Measurements from ENCODE around the gene KIF5C.

KIF5C gene

DNA sequence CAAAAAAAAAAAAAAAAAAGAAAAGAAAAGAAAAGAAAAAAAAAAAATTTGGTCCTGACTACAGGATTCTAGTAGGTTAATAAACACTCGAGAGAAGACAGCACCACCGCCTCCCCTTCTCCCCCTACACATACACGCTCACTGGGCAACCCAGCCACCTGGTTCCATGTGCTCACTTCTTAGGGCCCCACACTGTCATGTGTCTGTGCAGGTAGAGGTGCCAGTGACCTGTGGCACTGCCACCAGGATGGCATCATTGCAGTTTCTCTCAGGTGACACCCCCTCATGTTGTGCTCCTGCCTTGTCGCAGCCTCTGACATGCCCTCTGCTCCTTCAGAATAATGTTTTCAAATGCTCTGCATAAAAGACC lies 123.8 kb downstream of the KIF5C start:
- peak overlapping the region; percentile 40 for H3K27ac ChIP-seq (replicated peaks; ENCODE audit: low read length)
- no peak overlapping the region for H4K91ac ChIP-seq (ENCODE audit: low read depth, low read length, poor library complexity)
- H3K18ac ChIP-seq (ENCODE audit: low read length), result no peak overlapping the region
- H3K4ac ChIP-seq (ENCODE audit: low read length), result no peak overlapping the region
- no peak overlapping the region for H3K14ac ChIP-seq (ENCODE audit: low read length)
- no peak overlapping the region for H3K23ac ChIP-seq (ENCODE audit: low read depth, low read length, poor library complexity)
- no peak overlapping the region for H2BK15ac ChIP-seq (ENCODE audit: low read length)
- no peak overlapping the region for H4K8ac ChIP-seq (ENCODE audit: low read depth, low read length)
- H2AK5ac ChIP-seq (ENCODE audit: low read depth, low read length), result no peak overlapping the region
- no peaks in the 10 kb centered on the region for H3K27me3 ChIP-seq (ENCODE audit: control insufficient read depth in 3 of 3, insufficient read depth in 3 of 3, low read depth in 1 of 3, low read length in 3 of 3)
- no peak for DNase-seq (ENCODE audit: low spot score)
- H2BK5ac ChIP-seq (ENCODE audit: low read length), result no peak overlapping the region
- H3K4me2 ChIP-seq (ENCODE audit: insufficient read depth, low read length, poor library complexity, severe bottlenecking), result no peak overlapping the region
- no peak overlapping the region for H2BK12ac ChIP-seq (ENCODE audit: low read length)
- WGBS, 2 donors (ENCODE audit: extremely low coverage in 2 of 2, insufficient read length in 2 of 2, insufficient replicate concordance in 1 of 2), result no CpG with 5 or more reads among the region's 4 CpGs
- no peak overlapping the region for H3K4me3 ChIP-seq (ENCODE audit: low read length in 2 of 2)
- H2AFZ ChIP-seq (ENCODE audit: low read length), result no peak overlapping the region
- H2BK120ac ChIP-seq (ENCODE audit: low read depth, low read length), result no peak overlapping the region
- H3K9ac ChIP-seq (ENCODE audit: low read depth, low read length, poor library complexity), result peak overlapping the region; percentile 24
- H3K4me1 ChIP-seq (ENCODE audit: control insufficient read depth in 2 of 2, insufficient read depth in 1 of 2, low read depth in 1 of 2, low read length in 2 of 2), result peaks cover 0 to 10% of the 10 kb centered on the region in 2 donors
- peaks cover 16 to 17% of the 10 kb centered on the region in 2 donors for H3K9me3 ChIP-seq (replicated peaks in 1 of 2; ENCODE audit: control insufficient read depth in 2 of 2, insufficient read depth in 1 of 2, low read depth in 1 of 2, low read length in 2 of 2)
- H3K79me1 ChIP-seq (ENCODE audit: low read depth, low read length), result no peaks in the 10 kb centered on the region
- peaks cover 49 to 95% of the 10 kb centered on the region in 2 donors for H3K36me3 ChIP-seq (replicated peaks in 1 of 2; ENCODE audit: control insufficient read depth in 2 of 2, insufficient read depth in 2 of 2, low read length in 2 of 2)

DNA sequence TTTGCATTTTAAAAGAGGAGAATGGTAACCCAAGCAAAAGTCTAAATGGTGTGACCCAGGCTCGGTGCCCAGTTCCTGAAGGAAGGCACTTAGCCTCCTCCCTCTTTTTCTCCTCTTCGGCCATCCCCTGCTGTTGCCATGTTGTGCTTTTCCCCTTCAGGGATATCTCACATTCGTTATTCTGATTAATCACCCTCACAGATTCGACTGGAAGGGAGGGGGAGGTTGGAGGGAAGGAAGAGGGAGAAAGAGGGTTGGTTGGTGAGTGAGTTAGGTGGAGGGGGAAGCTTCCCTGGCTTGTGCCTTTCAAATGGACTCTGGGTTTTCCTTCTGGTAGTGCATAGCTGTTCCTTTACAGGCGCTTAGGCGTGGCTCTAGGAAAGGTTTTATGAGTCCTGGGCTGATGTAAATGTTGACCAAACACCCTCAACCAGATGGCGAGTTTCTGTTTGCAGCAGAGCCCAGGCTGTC lies 124.5 kb downstream of the KIF5C start:
- no peak overlapping the region for H3K18ac ChIP-seq (ENCODE audit: low read length)
- peaks cover 0 to 10% of the 10 kb centered on the region in 2 donors for H3K4me1 ChIP-seq (ENCODE audit: control insufficient read depth in 2 of 2, insufficient read depth in 1 of 2, low read depth in 1 of 2, low read length in 2 of 2)
- no peaks in the 10 kb centered on the region for H3K27me3 ChIP-seq (ENCODE audit: control insufficient read depth in 3 of 3, insufficient read depth in 3 of 3, low read depth in 1 of 3, low read length in 3 of 3)
- H3K4me3 ChIP-seq (ENCODE audit: low read length in 2 of 2), result no peak overlapping the region
- no peak overlapping the region for H2BK15ac ChIP-seq (ENCODE audit: low read length)
- no peak overlapping the region for H2AFZ ChIP-seq (ENCODE audit: low read length)
- H3K9ac ChIP-seq (ENCODE audit: low read depth, low read length, poor library complexity), result no peak overlapping the region
- H3K14ac ChIP-seq (ENCODE audit: low read length), result no peak overlapping the region
- H2BK12ac ChIP-seq (ENCODE audit: low read length), result no peak overlapping the region
- no peaks in the 10 kb centered on the region for H3K79me1 ChIP-seq (ENCODE audit: low read depth, low read length)
- no CpG with 5 or more reads among the region's 7 CpGs for WGBS, 2 donors (ENCODE audit: extremely low coverage in 2 of 2, insufficient read length in 2 of 2, insufficient replicate concordance in 1 of 2)
- H2BK120ac ChIP-seq (ENCODE audit: low read depth, low read length), result no peak overlapping the region
- H3K23ac ChIP-seq (ENCODE audit: low read depth, low read length, poor library complexity), result no peak overlapping the region
- H3K4me2 ChIP-seq (ENCODE audit: insufficient read depth, low read length, poor library complexity, severe bottlenecking), result no peak overlapping the region
- H3K4ac ChIP-seq (ENCODE audit: low read length), result no peak overlapping the region
- H3K36me3 ChIP-seq (replicated peaks in 1 of 2; ENCODE audit: control insufficient read depth in 2 of 2, insufficient read depth in 2 of 2, low read length in 2 of 2), result peaks cover 46 to 95% of the 10 kb centered on the region in 2 donors
- H2BK5ac ChIP-seq (ENCODE audit: low read length), result no peak overlapping the region
- peaks cover 16 to 17% of the 10 kb centered on the region in 2 donors for H3K9me3 ChIP-seq (replicated peaks in 1 of 2; ENCODE audit: control insufficient read depth in 2 of 2, insufficient read depth in 1 of 2, low read depth in 1 of 2, low read length in 2 of 2)
- H4K8ac ChIP-seq (ENCODE audit: low read depth, low read length), result no peak overlapping the region
- H4K91ac ChIP-seq (ENCODE audit: low read depth, low read length, poor library complexity), result no peak overlapping the region
- no peak overlapping the region for H3K27ac ChIP-seq (replicated peaks; ENCODE audit: low read length)
- no peak overlapping the region for H2AK5ac ChIP-seq (ENCODE audit: low read depth, low read length)
- no peak for DNase-seq (ENCODE audit: low spot score)

DNA sequence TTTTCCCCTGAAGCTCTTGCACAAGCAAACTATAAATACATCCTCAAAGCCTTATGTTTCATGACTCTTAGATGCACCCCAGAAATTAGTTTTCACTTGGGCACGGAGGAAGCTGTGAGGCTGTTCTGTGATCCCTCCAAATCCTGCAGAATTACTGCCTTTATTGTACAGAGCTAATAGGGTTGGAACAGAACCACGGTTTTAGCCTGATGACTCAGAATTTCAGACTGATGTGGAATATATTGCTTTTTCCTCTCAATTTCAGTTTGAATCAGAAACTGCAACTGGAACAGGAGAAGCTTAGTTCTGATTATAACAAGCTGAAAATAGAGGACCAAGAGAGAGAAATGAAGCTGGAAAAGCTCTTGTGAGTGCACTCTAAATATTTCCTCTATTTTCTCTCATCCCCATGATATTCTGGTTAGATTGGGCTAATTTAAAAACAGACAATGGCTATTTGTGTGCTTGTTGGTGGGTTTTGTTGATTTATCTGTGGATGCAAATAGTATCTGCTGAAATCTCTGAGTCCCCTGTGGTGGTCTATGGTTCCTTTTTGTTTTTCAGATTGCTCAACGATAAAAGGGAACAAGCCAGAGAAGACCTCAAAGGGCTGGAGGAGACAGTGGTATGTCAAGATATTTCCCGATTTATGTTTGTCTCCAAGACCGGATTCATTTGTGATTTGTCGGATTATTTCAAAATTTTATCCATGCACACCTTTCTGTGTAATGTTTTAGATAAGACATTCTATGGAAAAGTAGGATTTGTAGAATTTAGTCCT lies 125.3 kb downstream of the KIF5C start:
- Histone ChIP-seq H3K4me1 (ENCODE audit: control insufficient read depth in 2 of 2, insufficient read depth in 1 of 2, low read depth in 1 of 2, low read length in 2 of 2) (peaks cover 0 to 10% of the 10 kb centered on the region in 2 donors), H3K23ac (ENCODE audit: low read depth, low read length, poor library complexity) (no peak overlapping the region), H3K14ac (ENCODE audit: low read length) (no peak overlapping the region), H3K27ac (replicated peaks; ENCODE audit: low read length) (no peak overlapping the region), H3K9ac (ENCODE audit: low read depth, low read length, poor library complexity) (no peak overlapping the region), H2AK5ac (ENCODE audit: low read depth, low read length) (no peak overlapping the region), H4K91ac (ENCODE audit: low read depth, low read length, poor library complexity) (no peak overlapping the region), H2BK12ac (ENCODE audit: low read length) (no peak overlapping the region), H3K4me3 (ENCODE audit: low read length in 2 of 2) (no peak overlapping the region), H3K4ac (ENCODE audit: low read length) (no peak overlapping the region), H3K18ac (ENCODE audit: low read length) (no peak overlapping the region), H3K27me3 (ENCODE audit: control insufficient read depth in 3 of 3, insufficient read depth in 3 of 3, low read depth in 1 of 3, low read length in 3 of 3) (no peaks in the 10 kb centered on the region), H3K36me3 (replicated peaks in 1 of 2; ENCODE audit: control insufficient read depth in 2 of 2, insufficient read depth in 2 of 2, low read length in 2 of 2) (peaks cover 42 to 95% of the 10 kb centered on the region in 2 donors), H2BK5ac (ENCODE audit: low read length) (no peak overlapping the region), H3K79me1 (ENCODE audit: low read depth, low read length) (no peaks in the 10 kb centered on the region), H4K8ac (ENCODE audit: low read depth, low read length) (no peak overlapping the region), H3K4me2 (ENCODE audit: insufficient read depth, low read length, poor library complexity, severe bottlenecking) (no peak overlapping the region), H2AFZ (ENCODE audit: low read length) (no peak overlapping the region), H3K9me3 (replicated peaks in 1 of 2; ENCODE audit: control insufficient read depth in 2 of 2, insufficient read depth in 1 of 2, low read depth in 1 of 2, low read length in 2 of 2) (peaks cover 16 to 17% of the 10 kb centered on the region in 2 donors), H2BK120ac (ENCODE audit: low read depth, low read length) (no peak overlapping the region), H2BK15ac (ENCODE audit: low read length) (no peak overlapping the region)
- no peak for DNase-seq (ENCODE audit: low spot score)
- no CpG with 5 or more reads among the region's 6 CpGs for WGBS, 2 donors (ENCODE audit: extremely low coverage in 2 of 2, insufficient read length in 2 of 2, insufficient replicate concordance in 1 of 2)

DNA sequence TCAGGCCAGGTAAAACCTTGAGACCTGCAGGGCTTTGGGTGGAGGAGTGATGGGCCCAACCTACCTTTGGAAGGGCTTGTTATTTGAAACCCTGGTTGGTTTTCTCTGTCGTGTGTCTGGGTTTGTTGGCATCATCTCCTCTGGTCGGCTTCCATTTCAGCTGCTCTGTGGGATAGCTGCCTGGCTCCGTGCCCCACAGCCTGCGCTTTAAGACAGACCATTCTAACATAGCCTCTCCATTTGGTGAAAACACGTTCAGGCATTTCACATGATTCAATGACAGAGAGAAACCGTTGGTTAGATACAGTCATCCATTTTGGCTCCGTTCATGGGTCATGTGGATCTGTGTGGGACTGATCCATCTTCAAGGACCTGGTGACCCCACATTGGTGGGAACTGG lies 126.5 kb downstream of the KIF5C start:
- H2BK5ac ChIP-seq (ENCODE audit: low read length), result no peak overlapping the region
- no CpG with 5 or more reads among the region's 7 CpGs for WGBS, 2 donors (ENCODE audit: extremely low coverage in 2 of 2, insufficient read length in 2 of 2, insufficient replicate concordance in 1 of 2)
- H4K8ac ChIP-seq (ENCODE audit: low read depth, low read length), result no peak overlapping the region
- peaks cover 44 to 97% of the 10 kb centered on the region in 2 donors for H3K36me3 ChIP-seq (replicated peaks in 1 of 2; ENCODE audit: control insufficient read depth in 2 of 2, insufficient read depth in 2 of 2, low read length in 2 of 2)
- H3K14ac ChIP-seq (ENCODE audit: low read length), result no peak overlapping the region
- no peak overlapping the region for H2BK12ac ChIP-seq (ENCODE audit: low read length)
- H3K9me3 ChIP-seq (replicated peaks in 1 of 2; ENCODE audit: control insufficient read depth in 2 of 2, insufficient read depth in 1 of 2, low read depth in 1 of 2, low read length in 2 of 2), result peaks cover 16 to 17% of the 10 kb centered on the region in 2 donors
- peaks cover 0 to 10% of the 10 kb centered on the region in 2 donors for H3K4me1 ChIP-seq (ENCODE audit: control insufficient read depth in 2 of 2, insufficient read depth in 1 of 2, low read depth in 1 of 2, low read length in 2 of 2)
- H3K4me2 ChIP-seq (ENCODE audit: insufficient read depth, low read length, poor library complexity, severe bottlenecking), result no peak overlapping the region
- H3K4me3 ChIP-seq (ENCODE audit: low read length in 2 of 2), result no peak overlapping the region
- H3K4ac ChIP-seq (ENCODE audit: low read length), result no peak overlapping the region
- no peaks in the 10 kb centered on the region for H3K79me1 ChIP-seq (ENCODE audit: low read depth, low read length)
- H2AFZ ChIP-seq (ENCODE audit: low read length), result no peak overlapping the region
- H3K18ac ChIP-seq (ENCODE audit: low read length), result no peak overlapping the region
- H3K9ac ChIP-seq (ENCODE audit: low read depth, low read length, poor library complexity), result no peak overlapping the region
- no peak overlapping the region for H2BK120ac ChIP-seq (ENCODE audit: low read depth, low read length)
- no peak overlapping the region for H4K91ac ChIP-seq (ENCODE audit: low read depth, low read length, poor library complexity)
- H3K23ac ChIP-seq (ENCODE audit: low read depth, low read length, poor library complexity), result no peak overlapping the region
- DNase-seq (ENCODE audit: low spot score), result no peak
- H2BK15ac ChIP-seq (ENCODE audit: low read length), result no peak overlapping the region
- no peaks in the 10 kb centered on the region for H3K27me3 ChIP-seq (ENCODE audit: control insufficient read depth in 3 of 3, insufficient read depth in 3 of 3, low read depth in 1 of 3, low read length in 3 of 3)
- H2AK5ac ChIP-seq (ENCODE audit: low read depth, low read length), result no peak overlapping the region
- no peak overlapping the region for H3K27ac ChIP-seq (replicated peaks; ENCODE audit: low read length)
